ENCODE data around the gene GPR160.
A peak's percentile ranks its signal among the peaks of the same experiment; 100 is the strongest.

The GPR160 gene

GRCh38 chr3:170023165-170023564 is 14.6 kb upstream of the GPR160 start:
- no peak for TF ChIP-seq CTCF (IDR thresholded peaks at IDR 0.05; ENCODE audit: extremely low read depth, insufficient read depth, missing control alignments)
- DNase-seq (ENCODE audit: low spot score) = no peak
- in situ Hi-C loops (cut with MboI; ENCODE audit: low pct_unique_long_range_greater_than_20kb, low sequenced_read_pairs, unreplicated experiment) = no loop called here

GRCh38 chr3:170024581-170024980 is 13.2 kb upstream of the GPR160 start:
- in situ Hi-C loops (cut with MboI; ENCODE audit: low pct_unique_long_range_greater_than_20kb, low sequenced_read_pairs, unreplicated experiment) = no loop called here
- DNase-seq (ENCODE audit: low spot score) = no peak
- TF ChIP-seq CTCF (IDR thresholded peaks at IDR 0.05; ENCODE audit: extremely low read depth, insufficient read depth, missing control alignments) = no peak

- in situ Hi-C loops (cut with MboI; ENCODE audit: low pct_unique_long_range_greater_than_20kb, low sequenced_read_pairs, unreplicated experiment) = no loop called here
- TF ChIP-seq CTCF (IDR thresholded peaks at IDR 0.05; ENCODE audit: extremely low read depth, insufficient read depth, missing control alignments) = no peak
- DNase-seq (ENCODE audit: low spot score) = no peak
Observed at GRCh38 chr3:170027233-170028102, 10.3 kb upstream of the GPR160 start.

- in situ Hi-C loops (cut with MboI; ENCODE audit: low pct_unique_long_range_greater_than_20kb, low sequenced_read_pairs, unreplicated experiment) = no loop called here
- no peak for TF ChIP-seq CTCF (IDR thresholded peaks at IDR 0.05; ENCODE audit: extremely low read depth, insufficient read depth, missing control alignments)
- no peak for DNase-seq (ENCODE audit: low spot score)
Observed at GRCh38 chr3:170033489-170033888, 4.3 kb upstream of the GPR160 start.

GRCh38 chr3:170038434-170039110 is 777 bp downstream of the GPR160 start:
- TF ChIP-seq CTCF (IDR thresholded peaks at IDR 0.05; ENCODE audit: extremely low read depth, insufficient read depth, missing control alignments) = peak; percentile 48
- peak; percentile 41 for DNase-seq (ENCODE audit: low spot score)
- in situ Hi-C loops (cut with MboI; ENCODE audit: low pct_unique_long_range_greater_than_20kb, low sequenced_read_pairs, unreplicated experiment) = no loop called here

- in situ Hi-C loops (cut with MboI; ENCODE audit: low pct_unique_long_range_greater_than_20kb, low sequenced_read_pairs, unreplicated experiment) = no loop called here
- no peak for DNase-seq (ENCODE audit: low spot score)
- no peak for TF ChIP-seq CTCF (IDR thresholded peaks at IDR 0.05; ENCODE audit: extremely low read depth, insufficient read depth, missing control alignments)
Observed at GRCh38 chr3:170040418-170040817, 2.6 kb downstream of the GPR160 start.
